NCI-H446 (cell line): ENCODE results near the gene SHTN1.

Experiments used
- DNase-seq, 2 experiments: peaks; one replicate each; lab custom pipeline; 2025; lab: John Stamatoyannopoulos, UW

The SHTN1 gene

GRCh38 chr10:116985611-116986010 is 19.4 kb downstream of the SHTN1 start:
- no peak for DNase-seq

GRCh38 chr10:116984202-116984990 is 20.6 kb downstream of the SHTN1 start:
- DNase-seq, result no peak

- DNase-seq, result no peak
Measured at GRCh38 chr10:116980041-116980440, 24.9 kb downstream of the SHTN1 start.

GRCh38 chr10:116978901-116979300 is 26.1 kb downstream of the SHTN1 start:
- DNase-seq, result peak in 1 of 2 experiments; percentile 58

GRCh38 chr10:116974456-116975005 is 30.5 kb downstream of the SHTN1 start:
- peak; percentile 7 to 42 for DNase-seq

GRCh38 chr10:116973946-116974455 is 31.0 kb downstream of the SHTN1 start:
- no peak for DNase-seq

- DNase-seq, result no peak
Measured at GRCh38 chr10:116973371-116973905, 31.5 kb downstream of the SHTN1 start.

- peak in 1 of 2 experiments; percentile 9 for DNase-seq
Measured at GRCh38 chr10:116972131-116972530, 32.9 kb downstream of the SHTN1 start.

GRCh38 chr10:116970050-116970449 is 34.9 kb downstream of the SHTN1 start:
- no peak for DNase-seq

GRCh38 chr10:116968331-116968730 is 36.7 kb downstream of the SHTN1 start:
- no peak for DNase-seq

GRCh38 chr10:116961406-116962251 is 43.4 kb downstream of the SHTN1 start:
- DNase-seq, result peak in 1 of 2 experiments; percentile 7

- no peak for DNase-seq
Measured at GRCh38 chr10:116960066-116960776, 44.8 kb downstream of the SHTN1 start.

GRCh38 chr10:116952729-116953128 is 52.3 kb downstream of the SHTN1 start:
- DNase-seq, result no peak

- no peak for DNase-seq
Measured at GRCh38 chr10:116948530-116948870, 56.5 kb downstream of the SHTN1 start.

- no peak for DNase-seq
Measured at GRCh38 chr10:116947841-116948529, 57.0 kb downstream of the SHTN1 start.

GRCh38 chr10:116944911-116945310 is 60.1 kb downstream of the SHTN1 start:
- no peak for DNase-seq

GRCh38 chr10:116931806-116932205 is 73.2 kb downstream of the SHTN1 start:
- DNase-seq, result no peak

GRCh38 chr10:116926426-116926825 is 78.6 kb downstream of the SHTN1 start:
- no peak for DNase-seq

- peak in 1 of 2 experiments; percentile 46 for DNase-seq
Measured at GRCh38 chr10:116925056-116925455, 79.9 kb downstream of the SHTN1 start.

GRCh38 chr10:116919706-116920105 is 85.3 kb downstream of the SHTN1 start:
- no peak for DNase-seq

GRCh38 chr10:116919164-116919563 is 85.8 kb downstream of the SHTN1 start:
- DNase-seq, result no peak
